OCI-M1 (cell line): ENCODE data around the gene HGF.
A peak's percentile ranks its signal among the peaks of the same experiment; 100 is the strongest.

ENCODE experiments used
- DNase-seq: peaks from one replicate; lab custom pipeline; 2025; lab: John Stamatoyannopoulos, UW

Gene HGF

DNA sequence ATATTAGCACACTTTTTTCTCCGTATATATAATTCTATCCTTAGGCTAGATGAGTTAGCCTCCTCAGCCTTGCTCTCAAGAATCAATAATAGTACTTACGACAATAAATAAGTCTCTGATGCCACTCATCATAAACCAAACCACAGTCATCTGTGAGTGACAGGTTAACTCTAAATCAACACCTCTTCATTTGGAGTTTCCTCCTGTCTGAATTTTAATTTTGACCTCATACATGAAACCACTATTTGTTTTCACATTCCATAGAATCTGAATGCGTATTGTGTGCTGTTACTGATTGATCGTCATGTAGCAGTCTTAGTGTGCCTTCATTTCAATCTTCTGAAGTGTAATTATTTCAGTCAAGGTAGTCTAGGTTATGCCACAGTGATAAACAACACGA is 85.8 kb downstream of the HGF start:
- no peak for DNase-seq

DNA sequence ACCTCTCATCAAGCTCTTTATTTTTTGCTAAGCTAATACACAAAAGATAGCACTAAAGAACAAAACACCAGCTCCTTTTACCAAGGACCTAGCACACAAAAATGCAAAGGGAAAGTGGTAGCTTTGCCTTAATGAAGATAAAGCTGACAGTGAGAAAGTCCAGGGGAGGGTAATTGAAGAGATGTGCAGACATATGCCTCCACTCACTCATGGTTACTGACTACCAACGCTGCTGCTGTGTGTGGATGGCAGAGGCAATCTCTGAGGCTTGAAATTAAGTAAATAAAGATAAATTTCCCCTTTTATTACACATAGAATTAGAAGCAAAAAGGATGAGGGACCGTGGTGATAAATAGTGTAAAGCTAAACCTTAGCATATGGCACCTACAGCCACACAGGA is 87.0 kb downstream of the HGF start:
- DNase-seq = no peak

DNA sequence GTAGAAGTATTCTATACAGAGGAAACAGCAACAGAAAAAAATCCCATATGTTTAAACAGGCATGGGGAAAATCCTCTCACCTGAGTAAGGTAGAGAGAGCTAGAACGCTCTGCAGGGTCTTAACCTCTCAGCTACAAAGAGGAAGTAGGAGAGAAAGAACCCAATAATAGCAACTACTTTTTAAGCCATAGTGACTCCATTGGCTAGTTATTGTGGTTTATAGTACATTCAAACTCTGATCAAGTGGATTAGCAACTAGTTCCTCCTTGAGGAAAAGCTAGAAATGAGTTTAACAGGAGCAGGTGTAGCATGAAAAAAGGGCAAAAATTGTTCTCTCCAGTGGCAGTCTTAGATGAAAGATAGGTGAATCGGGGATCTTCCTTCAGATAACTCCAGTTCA is 89.7 kb downstream of the HGF start:
- DNase-seq = peak; percentile 43

DNA sequence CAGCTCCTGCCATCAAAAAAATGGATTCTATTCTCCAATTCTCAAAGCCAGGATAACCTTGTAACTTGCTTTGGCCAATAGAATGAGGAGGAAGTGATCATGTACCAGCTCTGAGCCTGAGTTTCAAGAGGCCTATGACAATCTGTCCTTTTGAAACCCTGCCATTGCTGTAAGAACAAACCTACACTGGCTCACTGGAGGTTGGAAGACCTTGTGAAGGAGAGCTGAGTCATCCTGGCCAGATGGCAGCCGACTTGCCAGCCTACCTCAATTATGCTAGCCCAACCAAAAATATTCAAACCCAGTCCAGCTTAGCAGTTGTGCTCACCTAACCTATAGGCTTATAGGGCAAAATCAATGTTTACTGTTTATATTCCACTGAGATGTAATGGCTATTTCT is 93.0 kb downstream of the HGF start:
- DNase-seq = peak; percentile 59

- DNase-seq = peak; percentile 59
These were observed 93.6 kb downstream of the HGF start for GRCh38 chr7:81676105-81676811.

DNA sequence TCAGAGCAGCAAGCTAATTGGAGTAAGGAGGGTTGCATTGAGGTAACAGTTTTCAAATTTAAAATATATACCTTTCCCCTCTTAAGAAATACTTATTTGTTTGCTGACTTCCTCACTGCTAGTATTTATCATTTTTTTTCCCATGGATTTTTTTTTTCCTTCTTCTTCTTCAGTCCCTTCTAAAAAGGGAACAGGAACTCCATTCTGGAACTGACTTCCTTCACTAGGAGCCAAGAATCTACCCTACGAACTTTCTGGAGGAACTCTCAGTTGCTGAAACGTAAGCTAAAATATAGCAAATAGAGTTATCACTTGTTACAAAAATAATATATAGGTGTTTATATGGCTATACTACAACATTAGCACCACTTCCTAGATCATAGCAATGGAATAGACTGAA is 95.4 kb downstream of the HGF start:
- no peak for DNase-seq

- DNase-seq = no peak
These were observed 97.0 kb downstream of the HGF start for GRCh38 chr7:81672872-81673271.

- peak; percentile 90 for DNase-seq
These were observed 100.3 kb downstream of the HGF start for GRCh38 chr7:81669476-81670105.

- DNase-seq = no peak
These were observed 103.6 kb downstream of the HGF start for GRCh38 chr7:81666209-81666608.

DNA sequence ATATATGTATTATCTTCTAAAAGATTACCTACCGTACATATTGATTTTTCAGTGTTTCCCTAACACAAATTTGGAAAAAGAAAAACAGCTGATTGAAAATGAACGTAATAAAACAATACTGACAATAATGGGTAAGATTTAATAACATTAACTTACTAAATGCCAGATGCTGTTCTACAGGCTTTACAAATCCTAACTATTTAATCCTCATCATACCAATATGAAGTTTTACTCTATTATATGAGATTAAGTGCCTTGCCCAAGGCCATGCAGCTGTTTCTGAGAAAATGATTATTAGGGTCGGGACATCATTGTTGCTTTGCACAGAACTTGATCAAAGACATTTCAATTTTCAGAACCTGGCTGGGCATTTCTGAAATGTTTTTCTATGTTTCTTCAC is 104.6 kb downstream of the HGF start:
- no peak for DNase-seq

GRCh38 chr7:81664304-81664703 is 105.5 kb downstream of the HGF start:
- peak; percentile 34 for DNase-seq

DNA sequence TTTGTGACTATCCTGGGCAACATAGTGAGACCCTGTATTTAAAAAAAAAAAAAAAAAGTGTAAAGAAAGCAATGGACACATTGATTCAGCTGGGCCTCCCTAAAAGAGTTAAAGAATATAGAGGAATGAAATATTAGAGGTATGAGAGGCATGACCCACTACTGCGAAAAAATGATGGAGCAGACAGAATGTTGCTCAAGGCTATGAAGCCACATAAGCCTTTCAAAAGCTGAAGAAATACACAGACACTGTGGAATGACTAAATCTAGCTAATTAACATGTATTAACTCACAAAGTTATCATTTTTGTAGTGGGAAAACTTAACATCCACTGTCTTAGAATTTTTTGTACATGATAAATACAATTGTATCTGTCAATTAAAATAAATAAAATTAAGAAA is 107.3 kb downstream of the HGF start:
- DNase-seq = no peak

GRCh38 chr7:81659697-81660395 is 110.0 kb downstream of the HGF start:
- DNase-seq = no peak

DNA sequence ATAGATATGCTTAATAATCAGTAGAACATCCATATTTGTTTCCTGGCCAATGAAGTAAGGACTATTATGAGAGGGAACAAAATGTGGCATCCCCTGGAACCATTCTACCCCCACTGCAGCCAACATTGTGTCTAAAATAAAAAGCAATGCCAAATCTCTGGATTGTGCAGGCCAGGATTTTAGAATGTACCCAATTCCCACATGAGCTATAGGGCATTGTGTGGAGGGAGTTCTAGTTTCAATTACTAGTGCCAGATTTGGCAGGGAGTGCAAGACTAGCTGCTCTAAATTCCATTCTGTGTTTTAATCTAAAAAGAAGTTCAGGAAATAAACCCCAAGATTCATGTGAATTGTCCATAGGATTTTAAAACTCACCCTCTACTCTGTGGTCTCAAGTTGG is 112.3 kb downstream of the HGF start:
- DNase-seq = no peak

DNA sequence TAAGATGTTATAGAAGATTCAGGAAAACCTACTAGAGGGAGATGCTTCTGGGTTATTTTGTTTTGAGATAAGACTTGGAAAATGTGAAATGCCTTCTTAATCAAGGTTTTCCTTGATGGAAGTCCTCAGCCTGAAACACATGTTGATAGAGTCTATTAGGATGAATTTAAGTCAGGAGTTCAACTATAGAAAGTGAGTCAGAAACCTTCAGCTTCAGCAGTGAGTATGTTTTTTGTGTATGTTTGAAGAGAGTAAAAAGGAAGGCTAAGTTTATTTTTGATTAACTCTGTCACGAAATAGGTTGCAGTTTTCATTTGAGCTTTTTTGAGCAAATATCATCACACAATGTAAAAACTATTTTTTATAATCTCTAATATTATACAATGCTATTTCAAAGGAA is 114.6 kb downstream of the HGF start:
- DNase-seq = no peak

DNA sequence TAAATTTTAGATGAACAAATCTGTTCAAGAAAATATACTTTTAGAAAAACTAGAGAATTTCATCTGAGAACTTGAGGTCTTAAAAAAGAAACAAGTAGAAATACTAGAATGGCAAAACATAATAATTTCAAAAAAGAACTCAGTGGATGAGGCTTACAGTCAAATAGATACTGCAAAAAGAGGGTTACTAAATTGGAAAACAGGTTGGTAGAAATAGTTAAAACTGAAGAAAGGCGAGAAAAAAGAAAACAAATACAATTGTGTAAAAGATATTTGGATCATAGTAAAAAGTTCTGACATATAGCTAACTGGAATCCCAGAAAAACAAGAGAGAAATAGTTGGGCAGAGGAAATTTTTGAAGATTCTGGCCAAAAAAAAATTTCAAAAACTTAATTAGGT is 117.6 kb downstream of the HGF start:
- DNase-seq = no peak
